Nucleus accumbens (tissue), 56 donors: ENCODE data around the gene TMEM161B.
"Not testable (repeated sequence)": the region's sequence is repeated elsewhere in the genome, so short reads cannot be mapped to it uniquely, and the experiment has no call there.

Experiments used
- DNase-seq, 56 donors: peaks; one replicate each; lab custom pipeline; 2025; lab: John Stamatoyannopoulos, UW

TMEM161B gene

DNA sequence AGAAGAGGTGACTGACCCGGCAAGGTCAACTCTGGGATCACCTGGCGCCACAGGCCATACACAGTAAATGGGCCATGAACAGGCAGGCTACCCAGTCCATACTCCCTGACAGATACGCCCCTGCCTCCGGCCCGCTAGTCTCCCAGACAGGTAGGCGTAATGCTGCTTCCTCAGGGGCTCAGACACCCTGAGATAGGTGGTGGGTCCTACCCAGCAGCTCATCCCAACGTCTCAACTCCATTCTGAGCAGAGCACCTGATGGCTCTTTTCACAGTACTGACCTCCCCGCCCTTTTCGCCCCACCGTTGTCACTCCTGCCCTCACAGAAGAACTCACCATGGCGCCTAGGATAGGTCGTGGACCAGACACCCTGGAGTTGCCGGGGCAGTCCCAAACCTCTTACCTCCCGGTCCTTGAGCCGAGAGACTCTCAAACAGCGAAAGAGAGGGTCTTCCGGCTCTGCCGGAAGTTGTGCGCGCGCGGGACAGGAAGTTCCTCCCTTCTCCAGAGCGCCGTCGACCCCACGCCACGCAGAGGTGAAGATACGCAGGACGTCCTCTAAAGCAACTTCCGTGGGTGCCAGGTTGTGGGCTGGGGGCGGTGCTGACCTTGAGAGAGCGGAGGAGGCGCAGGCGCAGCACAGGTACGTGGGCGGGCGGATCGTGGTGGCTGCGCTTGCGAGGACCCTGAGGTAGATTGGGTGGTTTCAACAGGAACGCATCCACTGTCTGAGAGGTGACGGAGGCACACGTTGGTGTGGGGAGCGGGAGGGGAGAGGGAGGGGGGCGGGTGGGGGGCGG is at the start of gene TMEM161B:
TSS of gene TMEM161B (minus strand) at position 461 of the 800 bp plus-strand sequence. CDS start at position 339, 122 bp downstream.
- peak; percentile 43 to 94 (median 78) for DNase-seq

DNA sequence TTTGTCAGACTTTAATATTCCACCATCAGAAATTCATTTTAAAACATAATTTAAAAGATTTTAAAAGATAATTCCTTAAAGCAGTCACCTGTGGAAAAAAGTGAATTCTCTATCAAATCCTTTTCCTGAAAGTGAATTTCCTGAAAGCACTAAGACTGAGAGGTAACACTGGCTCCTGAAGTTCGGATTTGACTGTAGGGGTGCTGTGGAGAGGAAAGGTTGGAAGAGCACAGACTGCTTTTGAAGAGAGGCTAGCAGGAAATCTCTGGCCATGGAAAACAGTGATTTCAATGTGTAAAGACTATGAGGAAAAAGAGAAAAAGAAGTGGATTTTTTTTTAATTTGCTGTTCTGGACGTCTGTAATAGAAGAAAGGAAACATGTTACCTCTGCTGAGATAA is 35.7 kb upstream of the TMEM161B start:
- DNase-seq, result no peak

DNA sequence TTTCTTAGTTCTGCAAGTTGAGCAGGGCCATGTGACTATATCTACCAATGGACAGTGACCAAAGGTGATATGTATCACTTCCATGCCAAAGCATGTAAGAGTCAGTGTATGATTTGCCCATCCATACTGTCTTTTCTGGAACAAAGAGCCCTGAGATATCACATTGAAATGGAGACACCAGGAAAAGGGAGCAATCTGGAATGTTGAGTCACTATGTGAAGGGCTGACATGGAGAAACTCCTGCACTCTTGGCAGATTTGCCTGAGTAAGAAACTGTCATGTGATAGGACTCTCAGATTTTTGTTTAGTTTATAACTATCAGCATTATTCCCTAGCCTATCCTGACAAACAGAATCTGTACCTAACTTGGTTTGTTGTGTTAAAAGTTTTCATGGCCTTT is 29.8 kb upstream of the TMEM161B start:
- DNase-seq, result no peak

DNA sequence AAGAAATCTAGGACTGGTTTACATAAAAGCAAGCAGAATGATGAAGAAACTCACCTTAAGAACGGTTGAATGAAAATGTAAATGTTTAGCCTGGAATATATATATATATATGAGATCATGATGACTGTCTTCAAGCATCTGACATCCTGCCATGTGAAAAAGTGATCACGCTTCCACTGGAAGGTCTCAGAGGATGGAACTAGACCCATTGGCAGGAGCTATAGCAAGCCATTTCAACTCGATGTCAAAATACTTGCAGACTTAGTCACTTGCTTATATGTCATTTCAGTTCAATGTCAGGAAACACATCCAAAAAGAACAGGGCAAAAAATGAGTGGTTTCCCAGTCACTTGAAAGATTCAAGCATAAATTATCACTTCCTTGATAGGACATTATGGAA is 22.2 kb upstream of the TMEM161B start:
- no peak for DNase-seq

DNA sequence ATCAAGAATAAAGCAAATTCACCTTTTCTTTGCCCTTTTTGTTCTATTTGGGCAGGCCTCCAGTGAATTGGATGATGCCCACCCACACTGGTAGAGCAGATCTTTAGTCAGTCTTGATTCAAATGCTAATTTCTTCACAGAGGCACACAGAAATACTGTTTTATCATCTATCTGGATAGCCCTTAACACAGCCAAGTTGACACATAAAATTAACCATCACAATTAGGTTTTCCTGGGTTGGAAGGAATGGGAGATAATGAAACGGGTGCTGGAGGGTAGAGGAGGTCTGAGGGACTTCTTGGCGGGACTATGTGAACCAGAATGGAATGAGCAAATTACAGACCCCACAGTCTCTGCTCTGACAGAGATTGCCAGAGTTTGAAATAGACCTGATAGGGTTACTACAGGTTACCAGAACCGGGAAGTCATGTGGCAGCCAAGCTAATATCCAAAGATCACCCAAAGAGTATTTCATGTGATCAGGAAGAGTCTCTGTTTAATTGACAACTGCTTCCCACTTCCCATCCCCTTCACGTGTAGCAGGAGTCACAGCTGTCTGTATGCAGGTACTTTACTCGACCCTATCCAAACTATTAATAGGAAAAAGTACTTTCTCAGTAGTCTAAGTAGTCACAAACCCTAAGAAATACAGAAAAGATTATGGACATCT is 20.0 kb upstream of the TMEM161B start:
- no peak for DNase-seq

DNA sequence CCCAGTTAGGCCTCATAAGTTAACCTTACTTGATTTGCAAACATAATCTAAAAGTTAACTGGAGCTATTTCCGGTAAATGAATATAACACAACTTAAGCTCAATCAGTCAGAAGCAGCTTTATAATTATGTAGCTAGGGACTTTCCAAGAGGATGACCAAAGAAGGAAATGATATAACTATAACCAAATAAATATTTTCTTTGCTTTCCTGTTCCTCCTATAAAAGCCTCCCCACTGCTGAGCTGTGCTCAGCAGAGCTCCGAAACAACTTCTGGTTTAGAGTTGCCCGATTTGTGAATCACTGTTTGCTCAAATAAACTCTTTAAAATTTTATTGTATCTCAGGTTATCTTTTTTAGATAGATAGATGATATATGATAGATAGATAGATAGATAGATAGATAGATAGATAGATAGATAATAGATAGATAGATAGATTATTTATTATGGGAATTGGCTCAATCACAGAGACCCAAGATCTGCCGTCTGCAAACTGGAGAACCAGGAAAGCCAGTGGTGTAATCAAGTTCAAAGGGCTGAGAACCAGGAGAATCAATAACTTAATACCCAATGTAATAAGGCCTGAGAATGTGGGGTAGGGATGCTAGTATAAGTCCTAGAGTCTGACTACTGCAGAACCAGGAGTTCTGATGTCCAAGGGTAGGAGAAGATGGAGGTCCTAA is 19.3 kb upstream of the TMEM161B start:
- DNase-seq, result no peak

DNA sequence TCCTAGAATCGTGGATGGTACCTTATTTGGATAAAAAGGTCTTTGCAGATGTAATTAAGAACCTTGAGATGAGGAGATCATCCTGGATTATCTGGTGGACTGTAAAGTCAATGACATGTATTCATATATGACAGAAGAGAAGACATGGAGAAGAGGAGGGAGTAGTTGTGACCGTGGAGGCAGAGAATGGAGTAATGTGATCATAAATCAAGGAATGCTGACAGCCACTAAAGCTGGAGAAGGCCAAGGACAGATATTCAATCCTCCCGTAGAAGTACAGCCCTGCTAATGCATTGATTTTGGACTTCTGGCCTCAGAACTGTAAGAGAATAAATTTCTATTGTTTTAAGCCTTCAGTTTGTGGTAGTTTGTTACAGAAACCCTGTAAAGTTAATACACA is 18.7 kb upstream of the TMEM161B start:
- no peak for DNase-seq

DNA sequence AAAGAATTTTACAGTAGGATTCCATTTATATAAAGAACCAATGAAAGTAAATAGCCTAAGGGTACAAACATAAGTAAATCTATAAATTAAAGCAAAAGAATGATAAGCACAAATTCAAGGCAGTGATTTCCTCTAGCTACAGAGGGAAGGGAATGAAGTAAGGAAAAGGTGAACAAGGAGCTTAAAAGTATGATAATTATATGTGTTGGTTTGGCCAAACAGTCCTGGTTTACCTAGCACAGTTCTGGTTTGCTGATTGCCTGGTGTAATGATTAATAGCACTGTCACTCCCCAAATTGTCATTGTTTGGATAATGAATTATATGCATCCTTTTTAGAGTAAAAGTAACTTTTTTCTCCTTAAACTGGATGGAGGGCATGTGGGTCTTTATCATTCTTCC is 15.0 kb upstream of the TMEM161B start:
- DNase-seq, result no peak

DNA sequence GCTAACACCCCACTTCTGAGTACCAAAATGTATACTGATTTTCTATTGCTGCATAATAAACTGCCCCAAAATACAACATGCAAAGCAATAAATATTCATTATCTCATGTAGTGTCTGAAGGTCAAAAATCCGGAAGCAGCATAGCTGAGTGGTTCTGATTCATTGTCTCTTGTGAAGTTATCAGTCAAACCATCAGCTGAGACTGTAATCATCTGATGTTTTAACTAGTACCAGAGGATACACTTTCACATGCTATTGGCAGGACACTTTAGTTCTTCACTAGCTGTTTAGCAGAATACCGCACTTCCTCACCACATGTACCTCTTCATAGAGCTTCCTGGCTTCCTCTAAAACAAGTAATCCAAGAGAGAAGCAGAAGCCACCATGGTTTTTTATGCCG is 12.7 kb upstream of the TMEM161B start:
- DNase-seq, result no peak

DNA sequence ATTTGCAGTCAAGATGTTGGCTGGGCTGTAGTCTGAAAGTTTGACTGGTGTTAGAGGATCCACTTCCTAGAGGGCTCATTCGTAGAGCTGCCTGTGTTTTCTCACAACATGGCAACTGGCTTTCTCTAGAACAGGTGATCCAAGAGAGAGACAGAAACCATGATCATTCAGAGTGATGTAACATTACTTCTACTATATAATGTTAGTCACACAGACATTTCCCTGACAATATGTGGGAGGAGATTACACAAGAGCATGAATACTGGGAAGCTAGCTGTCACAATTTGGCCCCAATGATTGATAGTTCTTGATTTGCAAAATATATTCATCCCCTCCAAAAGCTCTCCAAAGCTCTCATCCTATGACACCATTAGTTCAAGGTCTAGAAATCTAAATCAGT is 10.9 kb upstream of the TMEM161B start:
- DNase-seq, result no peak

DNA sequence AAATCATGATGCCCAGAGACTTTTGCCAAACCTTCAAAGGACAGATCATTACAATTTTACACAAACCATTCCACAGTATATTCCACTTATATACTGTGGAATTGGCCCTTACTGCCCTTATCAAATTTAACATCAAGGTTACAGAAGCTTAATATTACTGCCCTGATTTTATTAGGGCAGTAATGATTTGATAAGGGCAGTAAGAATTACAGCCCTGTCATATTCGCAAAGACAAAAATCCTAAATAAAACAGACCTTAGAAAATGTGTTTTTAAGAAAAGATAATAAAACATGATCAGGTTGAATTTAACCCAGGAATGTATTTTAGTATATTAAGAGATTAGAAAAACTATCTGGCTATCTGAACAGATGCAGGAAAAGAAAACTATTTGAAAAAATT is 7.7 kb upstream of the TMEM161B start:
- no peak for DNase-seq

DNA sequence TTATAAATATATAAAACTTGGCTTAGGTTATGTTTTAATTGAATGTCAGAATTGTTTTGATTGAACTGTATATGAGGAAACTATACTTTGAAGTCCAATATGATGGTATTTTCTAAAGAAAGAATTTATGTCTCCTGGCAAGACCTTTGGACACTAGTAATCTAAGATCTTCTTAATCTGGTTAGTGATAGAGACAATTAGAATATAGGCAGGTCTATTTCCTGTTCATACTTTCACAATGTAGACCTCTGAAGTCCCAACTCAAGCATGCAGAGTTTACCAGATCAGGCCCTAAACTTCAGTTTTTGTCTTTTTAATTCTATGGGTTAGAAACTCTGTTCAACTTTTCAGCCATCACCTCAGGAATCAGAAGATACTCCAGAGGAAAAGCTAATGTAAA is 6.9 kb upstream of the TMEM161B start:
- no peak for DNase-seq

DNA sequence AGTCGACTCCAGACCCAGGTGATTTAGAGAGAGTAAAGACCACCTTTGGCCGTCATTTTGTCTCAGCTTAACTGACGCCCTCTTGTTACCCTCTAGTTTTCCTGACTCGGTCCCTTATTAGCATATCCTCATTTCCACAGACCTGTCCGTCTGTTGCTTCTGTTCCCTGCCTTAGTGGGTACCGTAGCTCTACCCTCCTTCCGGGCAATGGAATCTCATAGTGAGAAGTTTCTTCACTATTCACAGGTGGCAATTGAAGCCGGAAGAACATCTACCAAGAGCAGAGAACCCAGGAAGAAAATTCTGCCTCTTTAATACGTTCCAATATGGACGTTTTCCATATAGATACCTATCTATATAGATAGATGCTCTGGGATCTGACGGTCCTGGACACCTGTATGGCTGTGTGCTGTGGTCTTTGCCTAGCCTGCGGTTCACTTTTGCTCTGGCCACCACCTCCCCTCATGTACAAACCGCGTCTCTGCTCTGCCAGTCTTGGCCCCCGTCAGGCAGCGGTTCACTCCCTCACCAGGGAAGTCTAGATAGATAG is 652 bp upstream of the TMEM161B start:
- peak in 4 of 56 donors; percentile 9 to 43 (median 24) for DNase-seq

DNA sequence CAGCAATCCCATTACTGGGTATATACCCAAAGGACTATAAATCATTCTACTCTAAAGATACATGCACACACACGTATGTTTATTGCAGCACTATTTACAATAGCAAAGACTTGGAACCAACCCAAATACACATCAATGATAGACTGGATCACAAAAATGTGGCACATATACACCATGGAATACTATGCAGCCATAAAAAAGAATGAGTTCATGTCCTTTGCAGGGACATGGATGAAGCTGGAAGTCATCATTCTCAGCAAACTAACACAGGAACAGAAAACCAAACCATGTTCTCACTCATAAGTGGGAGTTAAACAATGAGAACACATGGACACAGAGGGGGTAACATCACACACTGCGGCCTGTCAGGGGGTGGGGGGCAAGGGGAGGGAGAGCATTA is 4.1 kb downstream of the TMEM161B start:
- not testable (repeated sequence) for DNase-seq

DNA sequence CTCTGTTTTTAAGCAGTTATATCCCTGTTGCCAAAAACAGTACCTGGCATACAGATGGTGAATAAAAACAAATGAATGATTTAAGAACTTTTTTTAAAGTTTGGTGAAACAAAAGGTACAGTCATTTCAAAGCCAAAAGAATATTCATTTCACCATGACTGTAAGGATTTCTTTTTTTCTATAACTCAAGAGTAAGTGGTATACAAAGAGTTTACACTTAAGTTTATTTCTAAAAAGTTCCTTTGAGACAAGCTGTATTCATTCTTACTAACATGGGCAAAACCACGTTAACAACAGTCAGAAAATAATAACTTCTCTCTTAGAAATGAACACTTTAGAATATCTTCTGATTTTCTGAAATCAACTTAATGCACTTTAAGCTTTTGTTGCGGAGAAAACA is 5.3 kb downstream of the TMEM161B start:
- no peak for DNase-seq

DNA sequence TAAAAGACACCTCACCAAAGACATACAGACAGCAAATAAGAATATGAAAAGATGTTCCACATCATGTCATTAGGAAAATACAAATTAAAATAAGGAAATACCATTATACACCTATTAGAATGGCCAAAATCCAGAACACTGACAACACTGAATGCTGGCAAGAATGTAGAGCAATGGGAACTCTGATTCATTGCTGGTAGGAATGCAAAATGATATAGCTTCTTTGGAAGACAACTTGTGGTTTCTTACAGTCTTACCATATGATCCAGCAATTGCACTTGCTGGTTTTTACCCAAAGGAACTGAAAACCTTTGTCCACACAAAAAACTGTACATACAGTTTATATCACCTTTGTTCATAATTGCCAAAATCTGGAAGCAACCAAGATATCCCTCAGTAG is 6.5 kb downstream of the TMEM161B start:
- DNase-seq, result no peak

DNA sequence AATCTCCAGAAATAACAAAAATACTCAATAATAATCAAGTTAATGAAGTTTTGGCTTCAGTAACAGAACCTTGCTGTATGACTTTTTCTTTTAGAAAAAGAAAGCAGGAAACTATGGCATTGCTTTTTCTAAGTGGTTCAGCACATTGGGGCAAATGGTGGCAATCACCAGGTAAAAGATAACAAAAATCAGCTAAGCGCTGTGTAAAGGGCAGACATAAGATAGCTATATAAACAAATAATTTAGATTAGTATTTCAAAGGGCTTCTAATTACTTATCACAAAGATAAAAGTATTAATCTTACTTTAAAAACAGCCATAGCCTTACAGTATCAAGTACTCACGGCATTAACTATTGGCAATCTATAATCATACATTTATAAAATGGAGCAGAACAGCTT is 10.0 kb downstream of the TMEM161B start:
- no peak for DNase-seq

DNA sequence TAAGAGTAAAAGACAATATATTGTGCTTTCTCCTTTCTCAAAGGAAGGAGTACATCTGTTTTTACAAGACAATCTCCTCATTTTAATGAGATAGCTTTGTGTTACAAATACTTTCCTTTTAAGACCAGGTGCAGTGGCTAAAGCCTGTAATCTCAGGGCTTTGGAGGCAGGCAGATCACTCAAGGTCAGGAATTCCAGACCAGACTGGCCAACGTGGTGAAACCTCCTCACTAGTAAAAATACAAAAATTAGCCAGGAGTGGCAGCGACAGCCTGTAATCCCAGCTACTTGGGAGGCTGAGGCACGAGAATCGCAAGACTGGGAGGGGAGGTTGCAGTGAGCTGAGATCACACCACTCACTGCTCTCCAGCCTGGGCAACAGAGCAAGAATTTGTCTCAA is 11.8 kb downstream of the TMEM161B start:
- no peak for DNase-seq

DNA sequence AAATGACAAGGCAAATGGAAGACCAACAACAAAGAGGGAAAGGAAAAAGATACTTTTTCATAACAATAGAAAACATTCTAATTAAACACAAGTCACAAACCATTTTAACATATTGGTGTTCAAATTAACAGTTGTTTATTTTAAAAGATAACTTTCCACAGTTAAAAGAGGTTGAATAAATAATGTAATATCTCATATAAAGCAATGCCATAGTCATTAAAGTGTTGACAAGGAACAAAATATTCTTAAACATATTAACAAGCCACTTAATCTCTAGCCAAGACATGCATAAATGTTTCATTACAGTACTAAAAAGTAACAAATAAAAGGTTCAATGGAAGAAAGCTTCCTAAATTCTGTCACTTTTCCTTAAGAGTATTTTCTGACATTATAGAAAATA is 12.6 kb downstream of the TMEM161B start:
- DNase-seq, result no peak

DNA sequence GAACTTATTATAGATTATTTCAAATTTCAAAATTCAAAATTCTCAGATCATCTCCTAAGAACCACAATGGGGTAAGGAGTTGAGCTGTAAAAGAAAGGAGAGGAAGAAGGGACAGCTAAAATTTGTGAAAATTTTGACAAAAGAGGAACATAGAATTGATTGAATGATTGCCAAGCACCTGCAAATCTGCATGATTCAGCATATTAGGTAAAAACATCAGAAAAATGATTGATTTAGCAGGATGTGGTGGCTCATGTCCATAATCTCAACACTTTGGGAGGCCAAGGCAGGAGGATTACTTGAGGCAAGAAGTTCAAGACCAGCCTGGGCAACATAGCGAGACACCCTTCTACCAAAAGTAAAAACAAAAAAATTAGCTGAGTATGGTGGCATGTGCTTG is 14.3 kb downstream of the TMEM161B start:
- no peak for DNase-seq

DNA sequence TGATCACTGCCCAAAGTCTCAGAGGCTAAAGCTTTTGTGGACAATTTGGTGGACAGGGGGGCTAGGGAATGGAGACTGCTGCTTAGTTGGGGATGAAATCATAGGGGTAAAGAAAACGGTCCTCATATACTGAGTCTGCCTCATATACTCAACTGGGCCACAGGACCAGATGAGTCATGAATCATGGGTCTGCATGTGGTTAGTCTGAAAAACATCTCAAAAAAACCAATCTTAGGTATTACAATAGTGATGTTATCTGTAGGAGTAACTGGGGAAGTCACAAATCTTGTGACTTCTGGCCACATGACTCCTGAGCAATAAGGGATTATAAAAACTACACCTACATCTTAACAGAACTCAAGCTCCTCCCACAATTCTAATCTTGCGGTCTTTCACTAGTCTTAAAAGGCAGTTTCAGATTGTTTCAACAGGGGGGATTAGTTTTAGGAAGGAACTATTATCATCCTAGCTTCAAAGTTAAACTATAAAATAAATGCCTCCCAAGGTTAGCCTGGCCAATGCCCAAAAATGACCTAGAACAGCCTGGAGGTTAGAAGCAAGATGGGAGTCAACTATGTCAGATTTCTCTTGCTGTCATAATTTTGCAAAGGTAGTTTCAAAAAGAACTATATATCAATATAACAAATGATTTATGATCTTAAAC is 17.5 kb downstream of the TMEM161B start:
- no peak for DNase-seq
